Psoas muscle (tissue), 8 donors: Measurements from ENCODE around the gene IL12B. TPM values are rescaled to one million over a fixed set of nuclear protein-coding genes. Genes with fewer than 3 reads are reported as not detected.
"Not testable (repeated sequence)": the region's sequence is repeated elsewhere in the genome, so short reads cannot be mapped to it uniquely, and the experiment has no call there.

Experiments used
- ATAC-seq, 4 donors: fragments of 200-7000 bp; cut with Tn5 transposase; one replicate each; pipeline ENCODE4 v1.9.1; 2020; ENCODE audit warnings: moderate library complexity in 3 of 4, mild to moderate bottlenecking in 2 of 4
- DNase-seq, 2 donors: peaks; one replicate each; pipeline ENCODE4 v3.0.0-alpha.2; 2020
- H3K27ac ChIP-seq: fragments of 200-600 bp; one replicate; pipeline ENCODE4 v1.8.0; 2022
- H3K27me3 ChIP-seq, 3 donors: fragments of 200-600 bp in 1 of 3; one replicate each; pipeline versions ENCODE4 v1.6.1 to v1.8.0; 2013 to 2022; ENCODE audit warnings: low read length in 2 of 3, mild to moderate bottlenecking in 2 of 3, moderate library complexity in 1 of 3; ENCODE audit not compliant: insufficient read depth in 3 of 3
- H3K36me3 ChIP-seq, 2 donors: fragments of 200-600 bp in 1 of 2; one replicate each; pipeline versions ENCODE4 v1.6.1 to v1.8.0; 2013 to 2022; ENCODE audit warnings: low read depth in 1 of 2, mild to moderate bottlenecking in 1 of 2, moderate library complexity in 1 of 2; ENCODE audit not compliant: insufficient read depth in 1 of 2
- H3K4me1 ChIP-seq: fragments of 200-600 bp; one replicate; pipeline ENCODE4 v1.8.0; 2022
- H3K4me3 ChIP-seq: fragments of 200-600 bp; one replicate; pipeline ENCODE4 v1.8.0; 2022; ENCODE audit warnings: mild to moderate bottlenecking
- H3K9me3 ChIP-seq: fragments of 200-600 bp; one replicate; pipeline ENCODE4 v1.8.0; 2022
- WGBS, 3 donors: extraction: QIAGEN DNeasy Blood & Tissue Kit; methylation state at CpG; one replicate each; pipeline versions ENCODE4 v1.1.6 to v1.1.7; 2013; 5-methylcytosine and 5-hydroxymethylcytosine counted together
- intact Hi-C, 2 donors: fragments of 100-400 bp; cut with DNase I; formaldehyde crosslinking; loops; one replicate each; pipeline versions ENCODE4 v1.11.0 to v1.14.2; 2022
- polyA plus RNA-seq, 3 donors: library from polyadenylated mRNA; stranded (reverse); fragments of 200-250 nt; gene quantifications; one replicate each; pipeline ENCODE4 v1.2.3, GENCODE V29; 2013
- total RNA-seq, 4 donors: library from RNA; stranded (reverse); fragmentation: NEBNext Ultra II Directional in 2 of 4; extraction: Animal tissue kit (Norgen Biotek cat#: 25700) in 2 of 4; gene quantifications; one replicate each; pipeline versions ENCODE4 v1.2.1 to v1.2.4, GENCODE V29; 2021 to 2023
- TF ChIP-seq, protein P1 (sequence below): fragments of 200-600 bp; IDR thresholded peaks from one replicate; pipeline ENCODE4 v1.8.0; 2022; ENCODE audit warnings: antibody characterized with exemption
- donor health status: healthy with polysubstance abuse.
- donor health status: DM: no; HTN: no; CAD: no; lungs with moderate emphysema.
- donor health status: Bipolar disorder and iron deficiency.
- donor health status: healthy.
- donor health status: DM: yes; HTN: yes; CAD: no.
- donor health status: DM: no; HTN: no; CAD: no.
- donor health status: DM: no; HTN: no; CAD: no.
- donor health status: DM: yes; HTN: yes; CAD: no.

IL12B gene
- total and polyA plus RNA-seq, 7 donors = not detected

DNA sequence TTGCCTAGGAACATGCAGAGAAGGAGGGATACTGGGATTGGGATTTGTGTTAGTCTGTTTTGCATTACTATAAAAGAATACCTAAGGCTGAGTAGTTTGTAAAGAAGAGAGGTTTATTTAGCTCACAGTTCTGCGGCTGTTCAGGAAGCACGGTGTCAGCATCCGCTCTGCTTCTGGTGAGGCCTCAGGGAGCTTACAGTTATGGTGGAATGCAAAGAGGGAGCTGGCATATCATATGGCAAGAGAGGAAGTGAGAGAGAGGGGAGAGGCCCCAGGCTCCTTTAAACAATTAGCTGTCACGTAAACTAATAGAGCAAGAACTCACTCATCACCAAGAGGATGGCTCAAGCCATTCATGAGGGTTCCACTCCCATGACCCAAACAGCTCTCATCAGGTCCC is 27.0 kb downstream of the IL12B start:
- WGBS, 3 donors = 94 to 96% (median 95%) methylated on average over 4 of the region's 4 CpGs
- intact Hi-C loops = no loop called here
- Histone ChIP-seq H3K27ac (no peak overlapping the region), H3K9me3 (peaks cover 4% of the 10 kb centered on the region), H3K27me3 (peaks cover 0 to 17% (median 0%) of the 10 kb centered on the region in 3 donors), H3K4me3 (no peak overlapping the region), H3K36me3 (no peaks in the 10 kb centered on the region), H3K4me1 (no peaks in the 10 kb centered on the region)
- TF ChIP-seq, protein P1, sequence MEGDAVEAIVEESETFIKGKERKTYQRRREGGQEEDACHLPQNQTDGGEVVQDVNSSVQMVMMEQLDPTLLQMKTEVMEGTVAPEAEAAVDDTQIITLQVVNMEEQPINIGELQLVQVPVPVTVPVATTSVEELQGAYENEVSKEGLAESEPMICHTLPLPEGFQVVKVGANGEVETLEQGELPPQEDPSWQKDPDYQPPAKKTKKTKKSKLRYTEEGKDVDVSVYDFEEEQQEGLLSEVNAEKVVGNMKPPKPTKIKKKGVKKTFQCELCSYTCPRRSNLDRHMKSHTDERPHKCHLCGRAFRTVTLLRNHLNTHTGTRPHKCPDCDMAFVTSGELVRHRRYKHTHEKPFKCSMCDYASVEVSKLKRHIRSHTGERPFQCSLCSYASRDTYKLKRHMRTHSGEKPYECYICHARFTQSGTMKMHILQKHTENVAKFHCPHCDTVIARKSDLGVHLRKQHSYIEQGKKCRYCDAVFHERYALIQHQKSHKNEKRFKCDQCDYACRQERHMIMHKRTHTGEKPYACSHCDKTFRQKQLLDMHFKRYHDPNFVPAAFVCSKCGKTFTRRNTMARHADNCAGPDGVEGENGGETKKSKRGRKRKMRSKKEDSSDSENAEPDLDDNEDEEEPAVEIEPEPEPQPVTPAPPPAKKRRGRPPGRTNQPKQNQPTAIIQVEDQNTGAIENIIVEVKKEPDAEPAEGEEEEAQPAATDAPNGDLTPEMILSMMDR = no peak
- no peak for ATAC-seq
- DNase-seq = no peak

GRCh38 chr5:159301929-159302860 is 28.1 kb downstream of the IL12B start:
- H3K27ac ChIP-seq, H3K4me1 ChIP-seq, H3K36me3 ChIP-seq, intact Hi-C loops, H3K9me3 ChIP-seq, H3K4me3 ChIP-seq, DNase-seq, ATAC-seq, H3K27me3 ChIP-seq: not testable (repeated sequence)
- WGBS, 3 donors = 71 to 80% (median 72%) methylated on average over 13 of the region's 13 CpGs

DNA sequence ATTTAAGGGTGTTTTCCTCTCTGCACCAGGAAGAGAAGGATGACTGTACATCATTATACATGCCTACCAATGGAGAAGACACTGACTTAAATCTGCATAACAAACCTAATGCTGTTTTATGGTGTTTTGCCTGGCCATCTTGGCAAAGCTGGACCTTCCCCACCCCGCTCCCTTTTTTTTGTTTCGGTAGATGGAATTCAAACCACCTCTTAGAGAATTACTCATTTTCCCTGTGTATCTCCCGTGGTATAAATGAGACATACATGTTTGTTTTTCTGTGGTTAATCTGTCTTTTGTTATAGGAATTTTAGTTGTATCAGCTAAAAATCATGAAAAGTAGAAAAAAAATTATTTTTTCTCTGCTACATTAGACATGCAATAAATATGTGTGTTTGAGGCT is 28.8 kb downstream of the IL12B start:
- Histone ChIP-seq H3K27me3 (peaks cover 0 to 4% (median 0%) of the 10 kb centered on the region in 3 donors), H3K27ac (no peak overlapping the region), H3K4me1 (no peaks in the 10 kb centered on the region), H3K9me3 (peaks cover 4% of the 10 kb centered on the region), H3K36me3 (no peaks in the 10 kb centered on the region), H3K4me3 (no peak overlapping the region)
- WGBS, 3 donors = 72 to 76% (median 76%) methylated on average over 3 of the region's 3 CpGs
- no peak for ATAC-seq
- TF ChIP-seq, protein P1 = no peak
- intact Hi-C loops = no loop called here
- no peak for DNase-seq

DNA sequence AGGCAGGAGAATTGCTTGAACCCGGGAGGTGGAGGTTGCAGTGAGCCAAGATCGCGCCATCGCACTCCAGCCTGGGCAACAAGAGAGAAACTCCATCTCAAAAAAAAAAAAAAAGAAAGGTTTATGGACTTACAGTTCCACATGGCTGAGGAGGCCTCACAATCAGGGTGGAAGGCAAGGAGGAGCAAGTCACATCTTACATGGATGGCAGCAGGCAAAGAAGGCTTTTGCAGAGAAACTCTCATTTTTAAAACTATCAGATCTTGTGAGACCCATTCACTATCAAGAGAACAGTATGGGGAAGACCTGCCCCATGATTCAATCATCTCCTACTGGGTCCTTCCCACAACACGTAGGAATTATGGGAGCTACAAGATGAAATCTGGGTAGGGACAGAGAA is 33.0 kb downstream of the IL12B start:
- DNase-seq, H3K27ac ChIP-seq, H3K4me3 ChIP-seq, ATAC-seq, H3K4me1 ChIP-seq, H3K27me3 ChIP-seq, H3K9me3 ChIP-seq, intact Hi-C loops, H3K36me3 ChIP-seq: not testable (repeated sequence)
- 90 to 95% (median 95%) methylated on average over 2 to 5 of the region's 5 CpGs for WGBS, 3 donors

DNA sequence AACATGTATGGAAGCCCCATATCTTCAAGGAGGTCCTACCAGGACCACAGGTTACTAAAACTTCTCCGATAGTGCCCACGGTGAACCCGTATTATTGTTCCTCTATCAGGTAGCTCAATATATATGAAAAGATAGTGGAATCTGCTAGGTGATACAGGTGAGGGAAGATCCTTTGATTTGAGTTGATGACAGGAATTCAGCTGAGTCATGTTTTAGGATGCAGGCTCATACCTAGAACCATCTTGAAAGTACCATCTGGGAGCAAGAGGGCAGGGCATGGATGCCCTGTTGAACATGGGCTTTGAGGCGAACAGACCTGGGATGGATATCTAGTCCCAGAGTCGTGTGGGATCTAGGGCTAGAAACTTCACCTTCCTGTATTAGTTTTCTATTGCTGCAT is 35.4 kb downstream of the IL12B start:
- ATAC-seq (no peak), DNase-seq (no peak)
- intact Hi-C loops = no loop called here
- Histone ChIP-seq H3K27ac (no peak overlapping the region), H3K4me1 (no peaks in the 10 kb centered on the region), H3K27me3 (peaks cover 0 to 5% (median 0%) of the 10 kb centered on the region in 3 donors), H3K36me3 (no peaks in the 10 kb centered on the region), H3K9me3 (peaks cover 8% of the 10 kb centered on the region), H3K4me3 (no peak overlapping the region)
- 90 to 92% (median 91%) methylated on average over 5 of the region's 5 CpGs for WGBS, 3 donors
- TF ChIP-seq, protein P1 = no peak
